C1 segment of cervical spinal cord (tissue), 14 donors: ENCODE measurements around the gene OR10A6.

Experiments
- DNase-seq, 14 donors: peaks; one replicate each; lab custom pipeline; 2025; lab: John Stamatoyannopoulos, UW

OR10A6 gene

GRCh38 chr11:7909585-7910285 lies 21.3 kb downstream of the OR10A6 start:
- no peak for DNase-seq

- DNase-seq: no peak
Measured at GRCh38 chr11:7907121-7907520, 23.9 kb downstream of the OR10A6 start.

- no peak for DNase-seq
Measured at GRCh38 chr11:7906481-7906880, 24.6 kb downstream of the OR10A6 start.

GRCh38 chr11:7905961-7906429 lies 25.1 kb downstream of the OR10A6 start:
- no peak for DNase-seq

- no peak for DNase-seq
Measured at GRCh38 chr11:7905549-7905948, 25.5 kb downstream of the OR10A6 start.

GRCh38 chr11:7904917-7905316 lies 26.2 kb downstream of the OR10A6 start:
- no peak for DNase-seq

GRCh38 chr11:7903940-7904339 lies 27.1 kb downstream of the OR10A6 start:
- no peak for DNase-seq

- DNase-seq: no peak
Measured at GRCh38 chr11:7901319-7901854, 29.7 kb downstream of the OR10A6 start.

GRCh38 chr11:7900686-7901085 lies 30.4 kb downstream of the OR10A6 start:
- no peak for DNase-seq

- DNase-seq: no peak
Measured at GRCh38 chr11:7899418-7899817, 31.6 kb downstream of the OR10A6 start.

- DNase-seq: no peak
Measured at GRCh38 chr11:7898666-7899283, 32.3 kb downstream of the OR10A6 start.

- DNase-seq: no peak
Measured at GRCh38 chr11:7896009-7896785, 34.9 kb downstream of the OR10A6 start.

GRCh38 chr11:7894251-7894650 lies 36.8 kb downstream of the OR10A6 start:
- DNase-seq: no peak

- DNase-seq: no peak
Measured at GRCh38 chr11:7893796-7894195, 37.3 kb downstream of the OR10A6 start.

GRCh38 chr11:7892840-7893254 lies 38.2 kb downstream of the OR10A6 start:
- DNase-seq: peak in 1 of 14 donors; percentile 4

GRCh38 chr11:7892059-7892699 lies 38.9 kb downstream of the OR10A6 start:
- no peak for DNase-seq

- DNase-seq: no peak
Measured at GRCh38 chr11:7890417-7891172, 40.5 kb downstream of the OR10A6 start.

GRCh38 chr11:7889985-7890384 lies 41.1 kb downstream of the OR10A6 start:
- no peak for DNase-seq

- DNase-seq: no peak
Measured at GRCh38 chr11:7882860-7883259, 48.2 kb downstream of the OR10A6 start.
